PC-3 (cell line): ENCODE data around the gene RBM34. TPM values are rescaled to one million over a fixed set of nuclear protein-coding genes. Genes with fewer than 3 reads are reported as not detected.

Source experiments
- ATAC-seq: fragments of 200-7000 bp; cut with Tn5 transposase; 2 replicates; pipeline ENCODE4 v1.9.1; 2020; ENCODE audit warnings: mild to moderate bottlenecking, moderate library complexity
- BruUV-seq: library from RNA; stranded (reverse); fragments of 400-500 nt; replicated peaks from 2 replicates; lab custom pipeline; 2021; lab: Mats Ljungman, UMichigan
- CTCF ChIA-PET: fragments of 300-600 bp; sonication (Branson Sonifier 250); formaldehyde crosslinking; loops from one replicate; lab custom pipeline; 2022; ENCODE audit warnings: antibody characterized with exemption; lab: Charles Lee
- POLR2A ChIA-PET: fragments of 300-600 bp; sonication (Branson Sonifier 250); formaldehyde crosslinking; loops from one replicate; lab custom pipeline; 2022; ENCODE audit warnings: antibody characterized with exemption; ENCODE audit not compliant: unreplicated experiment; lab: Charles Lee
- DNase-seq: peaks from one replicate; pipeline ENCODE4 v3.0.0-alpha.2; 2015
- H2AFZ ChIP-seq: fragments of 300-600 bp; sonication (generic); 2 replicates; pipeline ENCODE4 v1.6.0; 2016; ENCODE audit warnings: antibody characterized with exemption, low read length
- H3F3A ChIP-seq: fragments of 300-600 bp; sonication (generic); one replicate; pipeline ENCODE4 v1.6.0; 2017; ENCODE audit warnings: antibody characterized with exemption, low read length, control low read depth, mild to moderate bottlenecking; ENCODE audit not compliant: unreplicated experiment
- H3K27ac ChIP-seq: fragments of 300-600 bp; sonication (generic); 2 replicates; pipeline ENCODE4 v1.5.1; 2016; ENCODE audit warnings: mild to moderate bottlenecking, low read length
- H3K27me3 ChIP-seq: fragments of 300-600 bp; sonication (generic); 2 replicates; pipeline ENCODE4 v1.6.1; 2016; ENCODE audit warnings: low read length, mixed read lengths
- H3K36me3 ChIP-seq: fragments of 300-600 bp; sonication (generic); 2 replicates; pipeline ENCODE4 v1.6.1; 2016; ENCODE audit warnings: low read depth, mixed run types, low read length, mixed read lengths
- H3K4me1 ChIP-seq: fragments of 300-600 bp; sonication (generic); 2 replicates; pipeline ENCODE4 v1.5.1; 2016; ENCODE audit warnings: low read length; ENCODE audit not compliant: insufficient read depth
- H3K4me2 ChIP-seq: fragments of 300-600 bp; sonication (generic); 2 replicates; pipeline ENCODE4 v1.6.0; 2016; ENCODE audit warnings: low read length
- H3K4me3 ChIP-seq: fragments of 300-600 bp; sonication (generic); 2 replicates; pipeline ENCODE4 v1.5.1; 2016; ENCODE audit warnings: mild to moderate bottlenecking, low read length, mixed read lengths
- H3K79me2 ChIP-seq: fragments of 300-600 bp; sonication (generic); 2 replicates; pipeline ENCODE4 v1.6.1; 2017; ENCODE audit warnings: low read length, mixed read lengths
- H3K9ac ChIP-seq: fragments of 300-600 bp; sonication (generic); 2 replicates; pipeline ENCODE4 v1.6.0; 2016; ENCODE audit warnings: mild to moderate bottlenecking, low read length
- H3K9me2 ChIP-seq: fragments of 300-600 bp; sonication (generic); replicated peaks from 2 replicates; pipeline ENCODE4 v1.6.1; 2016; ENCODE audit warnings: mixed run types, low read length, mixed read lengths
- H3K9me3 ChIP-seq: fragments of 300-600 bp; sonication (generic); 2 replicates; pipeline ENCODE4 v1.6.1; 2016; ENCODE audit warnings: low read length, mixed read lengths
- H4K20me1 ChIP-seq: fragments of 300-600 bp; sonication (generic); 2 replicates; pipeline ENCODE4 v1.6.1; 2016; ENCODE audit warnings: low read length, mixed read lengths
- CTCF ChIP-seq: fragments of 300-600 bp; sonication (generic); conservative IDR thresholded peaks from 2 replicates; pipeline ENCODE4 v1.5.1; 2017; ENCODE audit warnings: antibody characterized with exemption, low read depth, mild to moderate bottlenecking, low read length
- EZH2 ChIP-seq: fragments of 300-600 bp; sonication (generic); IDR thresholded peaks from one replicate; pipeline ENCODE4 v1.6.1; 2017; ENCODE audit warnings: antibody characterized with exemption, mild to moderate bottlenecking, low read length; ENCODE audit not compliant: unreplicated experiment
- EZH2phosphoT487 ChIP-seq: fragments of 300-600 bp; sonication (generic); IDR thresholded peaks from 2 replicates; pipeline ENCODE4 v1.6.1; 2018; ENCODE audit warnings: mild to moderate bottlenecking, antibody characterized with exemption, low read length, borderline replicate concordance
- intact Hi-C: fragments of 100-400 bp; cut with micrococcal nuclease; formaldehyde crosslinking; loops from 2 replicates; pipeline ENCODE4 v1.9.0; 2023
- total RNA-seq: library from RNA; depleted of rRNA; stranded (reverse); fragments of >200 nt; gene quantifications from 2 replicates; pipeline ENCODE4 v1.2.3, GENCODE V29; 2014

Gene RBM34
- total RNA-seq, 1 experiment from 2014 or later: 40.1 TPM

DNA sequence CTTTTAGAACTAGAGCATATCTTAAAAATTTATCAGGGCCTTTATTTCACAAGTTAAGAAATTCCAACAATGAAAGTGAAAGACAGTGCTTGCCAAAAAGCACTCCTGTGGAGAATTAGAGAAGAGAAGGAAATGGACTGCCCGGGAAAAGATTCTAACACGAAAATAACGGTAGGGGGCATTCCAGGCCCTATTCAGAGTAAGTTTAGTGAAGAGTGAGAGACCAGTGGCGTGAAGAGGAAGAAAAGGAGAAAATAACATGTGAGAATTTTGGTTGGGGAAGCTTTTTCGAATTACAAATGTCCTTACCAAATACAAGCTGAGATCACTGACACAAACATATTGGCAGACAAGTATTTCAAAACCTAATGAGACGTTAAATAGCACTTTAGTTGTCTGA, 38.4 kb upstream of the RBM34 start:
- no peaks in the 10 kb centered on the region for H3K27me3 ChIP-seq
- DNase-seq: no peak
- H3K79me2 ChIP-seq: no peaks in the 10 kb centered on the region
- BruUV-seq: no TSS peak
- H3K9me2 ChIP-seq: no peaks in the 10 kb centered on the region
- no peaks in the 10 kb centered on the region for H3K36me3 ChIP-seq
- no peak overlapping the region for H3K4me2 ChIP-seq
- no peak overlapping the region for H3K4me3 ChIP-seq
- no peaks in the 10 kb centered on the region for H3K4me1 ChIP-seq
- no peaks in the 10 kb centered on the region for H4K20me1 ChIP-seq
- ChIA-PET CTCF (no interaction called here), POLR2A (no interaction called here)
- H3K9ac ChIP-seq: no peak overlapping the region
- intact Hi-C loops: no loop called here
- no peaks in the 10 kb centered on the region for H3F3A ChIP-seq
- H2AFZ ChIP-seq: no peak overlapping the region
- no peaks in the 10 kb centered on the region for H3K9me3 ChIP-seq
- ATAC-seq: no peak
- TF ChIP-seq EZH2 (no peak), CTCF (no peak), EZH2phosphoT487 (no peak)
- H3K27ac ChIP-seq: no peak overlapping the region

DNA sequence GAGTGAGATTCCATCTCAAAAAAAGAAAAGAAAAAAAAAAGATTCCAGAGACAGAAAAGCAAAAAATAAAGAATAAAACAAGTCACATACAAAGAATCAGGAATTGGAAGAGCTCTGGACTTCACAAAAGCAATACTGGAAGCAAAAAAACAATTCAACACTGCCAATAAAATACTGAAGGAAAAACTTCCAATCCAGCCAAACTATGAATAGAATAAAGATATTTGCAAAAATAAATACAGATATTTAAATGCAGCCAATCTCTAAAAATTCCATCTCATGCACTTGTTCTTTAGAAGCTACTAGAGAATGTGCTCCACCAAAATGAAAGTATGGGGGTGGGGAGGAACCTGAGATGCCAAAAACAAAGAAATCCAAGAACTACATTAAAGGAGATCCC, 29.4 kb upstream of the RBM34 start:
- H3K27me3 ChIP-seq: no peaks in the 10 kb centered on the region
- H3K27ac ChIP-seq: no peak overlapping the region
- no peak overlapping the region for H3K9ac ChIP-seq
- no peak overlapping the region for H2AFZ ChIP-seq
- no peak overlapping the region for H3K4me2 ChIP-seq
- intact Hi-C loops: no loop called here
- H3K9me3 ChIP-seq: no peaks in the 10 kb centered on the region
- no peaks in the 10 kb centered on the region for H4K20me1 ChIP-seq
- ChIA-PET CTCF (no interaction called here), POLR2A (no interaction called here)
- no peak overlapping the region for H3K4me3 ChIP-seq
- no peak for ATAC-seq
- no peaks in the 10 kb centered on the region for H3K4me1 ChIP-seq
- BruUV-seq: no TSS peak
- no peak for TF ChIP-seq CTCF
- no peak for TF ChIP-seq EZH2
- TF ChIP-seq EZH2phosphoT487: no peak
- H3K36me3 ChIP-seq: no peaks in the 10 kb centered on the region; the same call in 1 of the 2 replicates
- no peaks in the 10 kb centered on the region for H3K9me2 ChIP-seq
- no peaks in the 10 kb centered on the region for H3F3A ChIP-seq
- DNase-seq: no peak
- H3K79me2 ChIP-seq: no peaks in the 10 kb centered on the region

DNA sequence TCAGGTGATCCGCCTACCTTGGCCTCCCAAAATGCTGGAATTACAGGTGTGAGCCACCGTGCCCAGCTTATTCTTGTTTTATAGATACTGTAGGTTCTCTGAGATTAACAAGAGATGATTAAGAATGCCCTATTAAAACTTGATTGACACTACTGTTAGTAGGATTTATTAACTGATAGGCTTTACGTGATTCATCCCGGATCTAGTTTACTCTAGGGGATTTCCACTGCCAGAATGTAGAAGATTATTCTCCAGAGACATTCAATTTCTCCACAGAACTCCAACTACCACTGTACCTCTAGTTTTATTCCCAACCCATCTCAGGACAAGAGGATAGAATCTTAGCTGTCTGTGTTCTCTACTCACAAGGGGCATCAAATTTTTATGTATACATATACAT, 26.3 kb upstream of the RBM34 start:
- ChIA-PET CTCF (no interaction called here), POLR2A (no interaction called here)
- intact Hi-C loops: no loop called here

More for the DNA sequence above, 26.3 kb upstream of the RBM34 start:
- Histone ChIP-seq H2AFZ (no peak overlapping the region), H3K79me2 (no peaks in the 10 kb centered on the region), H3K4me3 (no peak overlapping the region), H3K27ac (no peak overlapping the region), H3K27me3 (no peaks in the 10 kb centered on the region), H3K4me1 (no peaks in the 10 kb centered on the region), H3F3A (no peaks in the 10 kb centered on the region), H3K9ac (no peak overlapping the region), H4K20me1 (no peaks in the 10 kb centered on the region), H3K4me2 (no peak overlapping the region), H3K9me3 (no peaks in the 10 kb centered on the region), H3K36me3 (no peaks in the 10 kb centered on the region), H3K9me2 (no peaks in the 10 kb centered on the region)
- TF ChIP-seq EZH2 (no peak), CTCF (no peak), EZH2phosphoT487 (no peak)
- no TSS peak for BruUV-seq
- DNase-seq (no peak), ATAC-seq (no peak)
